Measurements from ENCODE around the gene LHX3. TPM values are rescaled to one million over a fixed set of nuclear protein-coding genes. Genes with fewer than 3 reads are reported as not detected.
"Not testable (repeated sequence)": the region's sequence is repeated elsewhere in the genome, so short reads cannot be mapped to it uniquely, and the experiment has no call there.

LHX3 gene
- total RNA-seq, 2 experiments from 2014 or later, result 0.08 TPM; not detected in 1

- no peak for DNase-seq
- H3K36me3 Mint-ChIP-seq (ENCODE audit: low read depth), result no peaks in the 10 kb centered on the region
- ChIA-PET CTCF (no interaction called here), POLR2A (no interaction called here)
- no peak overlapping the region for H3K27ac Mint-ChIP-seq
- H3K4me3 Mint-ChIP-seq, result no peak overlapping the region
- no peaks in the 10 kb centered on the region for H3K4me1 Mint-ChIP-seq
- H3K27me3 Mint-ChIP-seq, result peaks cover 5% of the 10 kb centered on the region
- H3K9me3 Mint-ChIP-seq, result no peaks in the 10 kb centered on the region
These were observed 45.1 kb downstream of the LHX3 start for GRCh38 chr9:136159851-136160250.

- H3K9me3 Mint-ChIP-seq, result no peaks in the 10 kb centered on the region
- no peaks in the 10 kb centered on the region for H3K36me3 Mint-ChIP-seq (ENCODE audit: low read depth)
- no peak overlapping the region for H3K27ac Mint-ChIP-seq
- H3K27me3 Mint-ChIP-seq, result peaks cover 2% of the 10 kb centered on the region
- CTCF ChIA-PET, result interaction anchor here (1.1 kb wide), 1 partner anchor 8 kb away, joined by 3 read pairs; no protein-coding TSS in a partner anchor
- no peaks in the 10 kb centered on the region for H3K4me1 Mint-ChIP-seq
- no peak for DNase-seq
- no peak overlapping the region for H3K4me3 Mint-ChIP-seq
- POLR2A ChIA-PET, result no interaction called here
These were observed 47.3 kb downstream of the LHX3 start for GRCh38 chr9:136157477-136158265.

GRCh38 chr9:136156209-136157120 lies 48.5 kb downstream of the LHX3 start:
- POLR2A ChIA-PET, result no interaction called here
- Mint-ChIP-seq H3K36me3 (ENCODE audit: low read depth) (no peaks in the 10 kb centered on the region), H3K4me1 (no peaks in the 10 kb centered on the region), H3K4me3 (no peak overlapping the region), H3K9me3 (no peaks in the 10 kb centered on the region), H3K27me3 (peaks cover 2% of the 10 kb centered on the region), H3K27ac (no peak overlapping the region)
- CTCF ChIA-PET, result interaction anchor here (1.1 kb wide), 1 partner anchor 10 kb away, joined by 3 read pairs; no protein-coding TSS in a partner anchor
- DNase-seq, result no peak

- ChIA-PET POLR2A (no interaction called here), CTCF (no interaction called here)
- H3K36me3 Mint-ChIP-seq (ENCODE audit: low read depth), result no peaks in the 10 kb centered on the region
- H3K27me3 Mint-ChIP-seq, result peaks cover 2% of the 10 kb centered on the region
- H3K4me3 Mint-ChIP-seq, result no peak overlapping the region
- H3K9me3 Mint-ChIP-seq, result no peaks in the 10 kb centered on the region
- no peak for DNase-seq
- no peaks in the 10 kb centered on the region for H3K4me1 Mint-ChIP-seq
- H3K27ac Mint-ChIP-seq, result no peak overlapping the region
These were observed 49.4 kb downstream of the LHX3 start for GRCh38 chr9:136155576-136155975.

GRCh38 chr9:136154943-136155342 lies 50.0 kb downstream of the LHX3 start:
- Mint-ChIP-seq H3K4me3 (no peak overlapping the region), H3K9me3 (no peaks in the 10 kb centered on the region), H3K27me3 (peaks cover 2% of the 10 kb centered on the region), H3K27ac (no peak overlapping the region), H3K4me1 (no peaks in the 10 kb centered on the region), H3K36me3 (ENCODE audit: low read depth) (no peaks in the 10 kb centered on the region)
- ChIA-PET CTCF (no interaction called here), POLR2A (no interaction called here)
- no peak for DNase-seq

GRCh38 chr9:136153381-136154065 lies 51.4 kb downstream of the LHX3 start:
- H3K4me3 Mint-ChIP-seq, result no peak overlapping the region
- no peaks in the 10 kb centered on the region for H3K4me1 Mint-ChIP-seq
- ChIA-PET CTCF (no interaction called here), POLR2A (no interaction called here)
- peaks cover 2% of the 10 kb centered on the region for H3K27me3 Mint-ChIP-seq
- DNase-seq, result no peak
- H3K9me3 Mint-ChIP-seq, result no peaks in the 10 kb centered on the region
- no peak overlapping the region for H3K27ac Mint-ChIP-seq
- no peaks in the 10 kb centered on the region for H3K36me3 Mint-ChIP-seq (ENCODE audit: low read depth)

- H3K4me1 Mint-ChIP-seq, result no peaks in the 10 kb centered on the region
- DNase-seq, result no peak
- peaks cover 2% of the 10 kb centered on the region for H3K27me3 Mint-ChIP-seq
- no peak overlapping the region for H3K27ac Mint-ChIP-seq
- H3K9me3 Mint-ChIP-seq, result no peaks in the 10 kb centered on the region
- CTCF ChIA-PET, result no interaction called here
- no peak overlapping the region for H3K4me3 Mint-ChIP-seq
- POLR2A ChIA-PET, result no interaction called here
- no peaks in the 10 kb centered on the region for H3K36me3 Mint-ChIP-seq (ENCODE audit: low read depth)
These were observed 52.0 kb downstream of the LHX3 start for GRCh38 chr9:136152931-136153330.

- H3K9me3 Mint-ChIP-seq, result no peaks in the 10 kb centered on the region
- no peak for DNase-seq
- H3K4me1 Mint-ChIP-seq, result no peaks in the 10 kb centered on the region
- H3K4me3 Mint-ChIP-seq, result no peak overlapping the region
- ChIA-PET POLR2A (no interaction called here), CTCF (no interaction called here)
- H3K27ac Mint-ChIP-seq, result no peak overlapping the region
- H3K27me3 Mint-ChIP-seq, result peaks cover 2% of the 10 kb centered on the region
- H3K36me3 Mint-ChIP-seq (ENCODE audit: low read depth), result no peaks in the 10 kb centered on the region
These were observed 52.4 kb downstream of the LHX3 start for GRCh38 chr9:136152543-136152866.

- Mint-ChIP-seq H3K4me1 (no peaks in the 10 kb centered on the region), H3K4me3 (no peak overlapping the region), H3K27ac (no peak overlapping the region), H3K9me3 (no peaks in the 10 kb centered on the region), H3K36me3 (ENCODE audit: low read depth) (no peaks in the 10 kb centered on the region), H3K27me3 (peaks cover 2% of the 10 kb centered on the region)
- no peak for DNase-seq
- ChIA-PET POLR2A (no interaction called here), CTCF (no interaction called here)
These were observed 52.9 kb downstream of the LHX3 start for GRCh38 chr9:136151848-136152542.

- Mint-ChIP-seq H3K36me3 (ENCODE audit: low read depth) (no peaks in the 10 kb centered on the region), H3K4me3 (no peak overlapping the region), H3K9me3 (no peaks in the 10 kb centered on the region), H3K27me3 (peaks cover 3% of the 10 kb centered on the region), H3K4me1 (no peaks in the 10 kb centered on the region), H3K27ac (no peak overlapping the region)
- CTCF ChIA-PET, result no interaction called here
- DNase-seq, result no peak
- POLR2A ChIA-PET, result no interaction called here
These were observed 53.6 kb downstream of the LHX3 start for GRCh38 chr9:136151214-136151804.

- H3K4me3 Mint-ChIP-seq; H3K27ac Mint-ChIP-seq; DNase-seq; POLR2A ChIA-PET; H3K4me1 Mint-ChIP-seq; H3K27me3 Mint-ChIP-seq; H3K9me3 Mint-ChIP-seq; H3K36me3 Mint-ChIP-seq (ENCODE audit: low read depth); CTCF ChIA-PET: not testable (repeated sequence)
These were observed 54.2 kb downstream of the LHX3 start for GRCh38 chr9:136150664-136151213.

- POLR2A ChIA-PET, result no interaction called here
- peaks cover 2% of the 10 kb centered on the region for H3K27me3 Mint-ChIP-seq
- no peaks in the 10 kb centered on the region for H3K9me3 Mint-ChIP-seq
- CTCF ChIA-PET, result no interaction called here
- no peak overlapping the region for H3K27ac Mint-ChIP-seq
- no peaks in the 10 kb centered on the region for H3K36me3 Mint-ChIP-seq (ENCODE audit: low read depth)
- no peak for DNase-seq
- H3K4me1 Mint-ChIP-seq, result no peaks in the 10 kb centered on the region
- no peak overlapping the region for H3K4me3 Mint-ChIP-seq
These were observed 55.1 kb downstream of the LHX3 start for GRCh38 chr9:136149853-136150252.
